KMS-11 (cell line): ENCODE measurements around the gene CACNA1G.

Experiments used
- H2AFZ ChIP-seq: fragments of 200-600 bp; sonication (generic); 2 replicates; pipeline ENCODE4 v1.6.1; 2016; ENCODE audit warnings: antibody characterized with exemption, mixed run types, low read depth
- H3K27ac ChIP-seq: fragments of 200-600 bp; sonication (generic); 2 replicates; pipeline ENCODE4 v1.6.1; 2016; ENCODE audit warnings: mild to moderate bottlenecking, mixed run types
- H3K27me3 ChIP-seq: fragments of 200-600 bp; sonication (generic); 2 replicates; pipeline ENCODE4 v1.6.1; 2017; ENCODE audit warnings: mild to moderate bottlenecking, low read depth, mixed run types, moderate library complexity; ENCODE audit not compliant: insufficient read depth
- H3K36me3 ChIP-seq: fragments of 200-600 bp; sonication (generic); 2 replicates; pipeline ENCODE4 v1.6.1; 2017; ENCODE audit warnings: mild to moderate bottlenecking, mixed run types; ENCODE audit not compliant: insufficient read depth
- H3K4me1 ChIP-seq: fragments of 200-600 bp; sonication (generic); 2 replicates; pipeline ENCODE4 v1.6.1; 2016; ENCODE audit warnings: mild to moderate bottlenecking, low read depth, mixed run types; ENCODE audit not compliant: poor library complexity, severe bottlenecking
- H3K4me2 ChIP-seq: fragments of 200-600 bp; sonication (generic); 2 replicates; pipeline ENCODE4 v1.7.0; 2016; ENCODE audit warnings: mild to moderate bottlenecking, mixed run types
- H3K4me3 ChIP-seq: fragments of 200-600 bp; sonication (generic); IDR thresholded peaks from 2 replicates; pipeline ENCODE4 v1.6.1; 2017; ENCODE audit warnings: low read depth, low read length, mixed read lengths; ENCODE audit not compliant: insufficient read depth
- H3K79me2 ChIP-seq: fragments of 200-600 bp; sonication (generic); 2 replicates; pipeline ENCODE4 v1.6.1; 2016; ENCODE audit warnings: low read depth, mixed run types; ENCODE audit not compliant: insufficient read depth
- H3K9ac ChIP-seq: fragments of 200-600 bp; sonication (generic); 2 replicates; pipeline ENCODE4 v1.6.1; 2016; ENCODE audit warnings: mild to moderate bottlenecking, mixed run types
- H4K20me1 ChIP-seq: fragments of 200-600 bp; sonication (generic); 2 replicates; pipeline ENCODE4 v1.6.1; 2016; ENCODE audit warnings: mild to moderate bottlenecking, mixed run types; ENCODE audit not compliant: insufficient read depth
- CTCF ChIP-seq: fragments of 200-600 bp; sonication (generic); conservative IDR thresholded peaks from 2 replicates; pipeline ENCODE4 v1.6.1; 2017; ENCODE audit warnings: low read depth, mild to moderate bottlenecking, antibody characterized with exemption, low read length, moderate library complexity, mixed read lengths

CACNA1G gene

GRCh38 chr17:50542795-50543774, 17.4 kb upstream of the CACNA1G start:
- Histone ChIP-seq H3K27ac (no peak overlapping the region), H3K27me3 (peaks cover 8% of the 10 kb centered on the region; the same call in 1 of the 2 replicates), H4K20me1 (no peaks in the 10 kb centered on the region), H3K9ac (peak overlapping the region; percentile 0; the same call in 1 of the 2 replicates), H3K36me3 (no peaks in the 10 kb centered on the region), H3K79me2 (no peaks in the 10 kb centered on the region), H3K4me1 (peaks cover 11% of the 10 kb centered on the region), H3K4me2 (peak overlapping the region; percentile 71), H2AFZ (peak overlapping the region; percentile 93; the same call in 1 of the 2 replicates), H3K4me3 (no peak overlapping the region)
- TF ChIP-seq CTCF, result no peak

- H3K4me3 ChIP-seq, result no peak overlapping the region
Measured at GRCh38 chr17:50544516-50544915, 16.0 kb upstream of the CACNA1G start.

GRCh38 chr17:50545311-50545710, 15.2 kb upstream of the CACNA1G start:
- Histone ChIP-seq H3K36me3 (no peaks in the 10 kb centered on the region), H3K27ac (no peak overlapping the region), H2AFZ (no peak overlapping the region; the same call in 1 of the 2 replicates), H3K4me2 (no peak overlapping the region), H3K27me3 (peaks cover 3% of the 10 kb centered on the region; the same call in 1 of the 2 replicates), H3K79me2 (no peaks in the 10 kb centered on the region), H3K4me1 (peaks cover 11% of the 10 kb centered on the region), H4K20me1 (no peaks in the 10 kb centered on the region), H3K4me3 (no peak overlapping the region), H3K9ac (no peak overlapping the region)
- no peak for TF ChIP-seq CTCF

More at GRCh38 chr17:50544516-50544915, 16.0 kb upstream of the CACNA1G start:
- Histone ChIP-seq H3K79me2 (no peaks in the 10 kb centered on the region), H3K27ac (no peak overlapping the region), H2AFZ (no peak overlapping the region), H3K36me3 (no peaks in the 10 kb centered on the region), H3K4me2 (no peak overlapping the region), H3K9ac (no peak overlapping the region), H3K4me1 (peaks cover 11% of the 10 kb centered on the region), H3K27me3 (peaks cover 3% of the 10 kb centered on the region; the same call in 1 of the 2 replicates), H4K20me1 (no peaks in the 10 kb centered on the region)
- TF ChIP-seq CTCF, result no peak

- no peak overlapping the region for H3K27ac ChIP-seq
- peak overlapping the region; percentile 23; the same call in 1 of the 2 replicates for H3K4me2 ChIP-seq
- H3K9ac ChIP-seq, result peak overlapping the region; percentile 76; the same call in 1 of the 2 replicates
- no peak overlapping the region for H3K4me3 ChIP-seq
- H3K79me2 ChIP-seq, result no peaks in the 10 kb centered on the region
- no peaks in the 10 kb centered on the region for H4K20me1 ChIP-seq
- H3K36me3 ChIP-seq, result no peaks in the 10 kb centered on the region
- no peak for TF ChIP-seq CTCF
- peaks cover 11% of the 10 kb centered on the region for H3K4me1 ChIP-seq
- H3K27me3 ChIP-seq, result peaks cover 3% of the 10 kb centered on the region; the same call in 1 of the 2 replicates
- 0 out of 2 replicates have a peak overlapping the region, but pooled peaks have one; percentile 51 for H2AFZ ChIP-seq
Measured at GRCh38 chr17:50546701-50547034, 13.8 kb upstream of the CACNA1G start.
